Sigmoid colon (tissue), 3 donors: Measurements from ENCODE around the gene ICE1.

Experiments
- CTCF ChIP-seq, 4 experiments: fragments of 450-650 bp in 3 of 4; fragments of 200-600 bp in 1 of 4; IDR thresholded peaks; one replicate each; pipeline ENCODE4 v1.5.1; 2016 to 2019; ENCODE audit warnings: antibody characterized with exemption in 4 of 4, mild to moderate bottlenecking in 3 of 4, moderate library complexity in 2 of 4
- POLR2A ChIP-seq, 2 donors: fragments of 450-650 bp; IDR thresholded peaks; one replicate each; pipeline ENCODE4 v1.6.1; 2016; ENCODE audit warnings: antibody characterized with exemption in 2 of 2, mild to moderate bottlenecking in 2 of 2, moderate library complexity in 2 of 2

GRCh38 chr5:5464036-5464715 lies 41.7 kb downstream of the ICE1 start:
- TF ChIP-seq CTCF (IDR thresholded peaks at IDR 0.05) (no peak), POLR2A (IDR thresholded peaks at IDR 0.05) (no peak)
